GM23338 (cell line): ENCODE measurements around the gene RNH1. TPM values are rescaled to one million over a fixed set of nuclear protein-coding genes. Genes with fewer than 3 reads are reported as not detected.

Experiments used
- ATAC-seq: fragments of 200-7000 bp; cut with Tn5 transposase; 3 replicates; pipeline ENCODE4 v1.9.1; 2020
- DNase-seq: peaks from one replicate; pipeline ENCODE4 v3.0.0-alpha.2; 2015; ENCODE audit warnings: low spot score
- H2AFZ ChIP-seq: fragments of 200-600 bp; sonication (generic); 2 replicates; pipeline ENCODE4 v1.8.0; 2016; ENCODE audit warnings: antibody characterized with exemption, mild to moderate bottlenecking, moderate library complexity
- H3F3A ChIP-seq: fragments of 200-600 bp; sonication (generic); replicated peaks from 2 replicates; pipeline ENCODE4 v1.8.0; 2017; ENCODE audit warnings: antibody characterized with exemption, mixed run types, low read depth
- H3K27ac ChIP-seq: fragments of 200-600 bp; sonication (generic); 2 replicates; pipeline ENCODE4 v1.6.1; 2016; ENCODE audit warnings: low read depth
- H3K27me3 ChIP-seq: fragments of 200-600 bp; sonication (generic); 2 replicates; pipeline ENCODE4 v1.8.0; 2016; ENCODE audit warnings: mild to moderate bottlenecking, mixed run types, moderate library complexity; ENCODE audit not compliant: insufficient read depth
- H3K36me3 ChIP-seq: fragments of 200-600 bp; sonication (generic); 2 replicates; pipeline ENCODE4 v1.8.0; 2016; ENCODE audit warnings: mild to moderate bottlenecking; ENCODE audit not compliant: insufficient read depth
- H3K4me1 ChIP-seq: fragments of 200-600 bp; sonication (generic); 2 replicates; pipeline ENCODE4 v1.8.0; 2016; ENCODE audit warnings: mild to moderate bottlenecking, moderate library complexity; ENCODE audit not compliant: insufficient read depth
- H3K4me2 ChIP-seq: fragments of 200-600 bp; sonication (generic); 2 replicates; pipeline ENCODE4 v1.7.1; 2017; ENCODE audit warnings: mixed run types
- H3K4me3 ChIP-seq: fragments of 200-600 bp; sonication (generic); 2 replicates; pipeline ENCODE4 v1.6.1; 2016; ENCODE audit warnings: mixed run types
- H3K79me2 ChIP-seq: fragments of 200-600 bp; sonication (generic); replicated peaks from 2 replicates; pipeline ENCODE4 v1.8.0; 2017; ENCODE audit warnings: mild to moderate bottlenecking; ENCODE audit not compliant: insufficient read depth
- H3K9me2 ChIP-seq: fragments of 200-600 bp; sonication (generic); 2 replicates; pipeline ENCODE4 v1.8.0; 2017; ENCODE audit not compliant: insufficient read depth
- H4K20me1 ChIP-seq: fragments of 200-600 bp; sonication (generic); replicated peaks from 2 replicates; pipeline ENCODE4 v1.8.0; 2017; ENCODE audit warnings: mild to moderate bottlenecking; ENCODE audit not compliant: insufficient read depth
- H3K27ac Mint-ChIP-seq: 2 replicates; pipeline ENCODE4 v1.8.0; 2020; ENCODE audit warnings: inconsistent platforms, mild to moderate bottlenecking, moderate library complexity, mixed read lengths
- H3K27me3 Mint-ChIP-seq: 3 replicates; pipeline ENCODE4 v1.8.0; 2022; ENCODE audit warnings: low read depth, mild to moderate bottlenecking, moderate library complexity, mixed read lengths, inconsistent platforms; ENCODE audit not compliant: insufficient read depth, poor library complexity
- H3K36me3 Mint-ChIP-seq: 3 replicates; pipeline ENCODE4 v1.8.0; 2021; ENCODE audit warnings: low read depth, mild to moderate bottlenecking, inconsistent platforms, moderate library complexity, mixed read lengths
- H3K4me1 Mint-ChIP-seq: 3 replicates; pipeline ENCODE4 v1.8.0; 2020; ENCODE audit warnings: mild to moderate bottlenecking, inconsistent platforms, mixed read lengths
- H3K4me3 Mint-ChIP-seq: 3 replicates; pipeline ENCODE4 v1.8.0; 2021; ENCODE audit warnings: moderate library complexity, mild to moderate bottlenecking, inconsistent platforms, mixed read lengths
- H3K9me3 Mint-ChIP-seq: 3 replicates; pipeline ENCODE4 v1.8.0; 2020; ENCODE audit warnings: moderate library complexity, mild to moderate bottlenecking, inconsistent platforms, mixed read lengths
- CREB1 ChIP-seq: fragments of 250-450 bp; sonication (Bioruptor Pico); IDR thresholded peaks from 2 replicates; pipeline ENCODE4 v1.5.0; 2020; ENCODE audit warnings: low read depth, mild to moderate bottlenecking, moderate library complexity
- ETS1 ChIP-seq: IDR thresholded peaks from 2 replicates; pipeline ENCODE4 v1.6.1; 2016; ENCODE audit warnings: antibody characterized with exemption
- NANOG ChIP-seq: IDR thresholded peaks from 2 replicates; pipeline ENCODE4 v1.6.1; 2016; ENCODE audit warnings: antibody characterized with exemption, borderline replicate concordance
- POLR2AphosphoS5 ChIP-seq: IDR thresholded peaks from 2 replicates; pipeline ENCODE4 v1.6.1; 2016; ENCODE audit warnings: antibody characterized with exemption, low read depth
- REST ChIP-seq: IDR thresholded peaks from one replicate; pipeline ENCODE4 v1.6.1; 2018; ENCODE audit warnings: antibody characterized with exemption; ENCODE audit not compliant: unreplicated experiment
- ZNF462 ChIP-seq: fragments of 250-450 bp; sonication (Bioruptor Pico); IDR thresholded peaks from 2 replicates; pipeline ENCODE4 v1.5.0; 2020; ENCODE audit warnings: mild to moderate bottlenecking, moderate library complexity
- polyA plus RNA-seq: library from polyadenylated mRNA; unstranded; fragments of >200 nt; fragmentation: Nextera tagmentation; extraction: Ambion mirVana; gene quantifications from 2 replicates; pipeline ENCODE4 v1.2.1, GENCODE V29; 2016
- total RNA-seq: library from RNA; depleted of rRNA; stranded (reverse); fragments of >200 nt; shearing (Covaris generic); gene quantifications from 2 replicates; pipeline ENCODE4 v1.2.3, GENCODE V29; 2014

The RNH1 gene
- total and polyA plus RNA-seq, 2 experiments from 2014 or later = 33.3 to 56.3 TPM

- Mint-ChIP-seq H3K36me3 (peaks cover 9% of the 10 kb centered on the region; the same call in 2 of the 3 replicates), H3K4me1 (peaks cover 13% of the 10 kb centered on the region), H3K27me3 (peaks cover 13% of the 10 kb centered on the region), H3K27ac (peak overlapping the region; percentile 99), H3K9me3 (no peaks in the 10 kb centered on the region; the same call in 2 of the 3 replicates), H3K4me3 (peak overlapping the region; percentile 97)
- Histone ChIP-seq H3K27me3 (peaks cover 11% of the 10 kb centered on the region; the same call in 1 of the 2 replicates), H3K4me2 (peak overlapping the region; percentile 99), H3K27ac (peak overlapping the region; percentile 100), H3K36me3 (no peaks in the 10 kb centered on the region), H4K20me1 (peaks cover 7% of the 10 kb centered on the region; the same call in 1 of the 2 replicates), H3K9me2 (no peaks in the 10 kb centered on the region), H3K4me1 (peaks cover 9% of the 10 kb centered on the region; the same call in 1 of the 2 replicates), H3K79me2 (peaks cover 11% of the 10 kb centered on the region), H3K4me3 (peak overlapping the region; percentile 97), H2AFZ (peak overlapping the region; percentile 84; the same call in 1 of the 2 replicates), H3F3A (peaks cover 19% of the 10 kb centered on the region)
- DNase-seq (peak; percentile 98), ATAC-seq (peak; percentile 66)
- TF ChIP-seq NANOG = no peak
- TF ChIP-seq REST = no peak
- TF ChIP-seq ETS1 = no peak
- no peak; the same call in 1 of the 2 replicates for TF ChIP-seq POLR2AphosphoS5
- TF ChIP-seq ZNF462 (CRISPR knock-in tag) = no peak
- peak; percentile 98 for TF ChIP-seq CREB1 (CRISPR knock-in tag)
Measured at GRCh38 chr11:506238-506994, 626 bp downstream of the RNH1 start.
